Cardiac fibroblast (primary cell): ENCODE data around the gene SLIT3.
A peak's percentile ranks its signal among the peaks of the same experiment; 100 is the strongest.

Experiments used
- DNase-seq, 2 donors: peaks; one replicate each; pipeline versions ENCODE4 v3.0.0 to v3.0.0-alpha.2; 2010; ENCODE audit warnings: low read depth in 2 of 2
- H3K4me3 ChIP-seq, 2 donors: replicated peaks in 1 of 2; 1 replicate in 1 of 2; 2 replicates in 1 of 2; pipeline ENCODE4 v1.5.1; 2011; ENCODE audit warnings: low read depth in 2 of 2, low read length in 2 of 2, mild to moderate bottlenecking in 2 of 2, moderate library complexity in 1 of 2
- TF ChIP-seq, protein P1 (sequence below): IDR thresholded peaks from one replicate; pipeline ENCODE4 v1.5.1; 2011; ENCODE audit warnings: low read depth, mild to moderate bottlenecking, low read length, inconsistent platforms

Gene SLIT3

DNA sequence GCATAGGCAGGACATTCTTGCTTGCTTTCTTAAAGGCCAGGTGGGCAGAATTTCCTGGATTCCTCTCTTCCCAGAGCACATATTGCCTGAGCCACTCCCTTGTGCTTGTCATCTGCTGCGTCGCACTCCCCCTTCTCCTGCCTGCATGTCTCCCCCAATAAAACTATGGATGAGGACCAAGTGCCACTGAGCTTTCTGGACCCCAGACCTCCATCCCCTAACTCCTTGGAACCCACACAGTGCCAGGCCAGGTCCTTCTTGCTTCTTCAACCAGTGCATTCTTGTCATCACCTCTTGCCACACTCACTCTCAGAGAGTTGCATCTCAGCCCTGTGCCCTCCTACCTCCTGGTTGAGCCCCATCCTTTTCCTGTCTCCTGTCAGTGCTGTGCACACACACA, 563.9 kb downstream of the SLIT3 start:
- DNase-seq = no peak
- H3K4me3 ChIP-seq = no peak overlapping the region
- TF ChIP-seq, protein P1, sequence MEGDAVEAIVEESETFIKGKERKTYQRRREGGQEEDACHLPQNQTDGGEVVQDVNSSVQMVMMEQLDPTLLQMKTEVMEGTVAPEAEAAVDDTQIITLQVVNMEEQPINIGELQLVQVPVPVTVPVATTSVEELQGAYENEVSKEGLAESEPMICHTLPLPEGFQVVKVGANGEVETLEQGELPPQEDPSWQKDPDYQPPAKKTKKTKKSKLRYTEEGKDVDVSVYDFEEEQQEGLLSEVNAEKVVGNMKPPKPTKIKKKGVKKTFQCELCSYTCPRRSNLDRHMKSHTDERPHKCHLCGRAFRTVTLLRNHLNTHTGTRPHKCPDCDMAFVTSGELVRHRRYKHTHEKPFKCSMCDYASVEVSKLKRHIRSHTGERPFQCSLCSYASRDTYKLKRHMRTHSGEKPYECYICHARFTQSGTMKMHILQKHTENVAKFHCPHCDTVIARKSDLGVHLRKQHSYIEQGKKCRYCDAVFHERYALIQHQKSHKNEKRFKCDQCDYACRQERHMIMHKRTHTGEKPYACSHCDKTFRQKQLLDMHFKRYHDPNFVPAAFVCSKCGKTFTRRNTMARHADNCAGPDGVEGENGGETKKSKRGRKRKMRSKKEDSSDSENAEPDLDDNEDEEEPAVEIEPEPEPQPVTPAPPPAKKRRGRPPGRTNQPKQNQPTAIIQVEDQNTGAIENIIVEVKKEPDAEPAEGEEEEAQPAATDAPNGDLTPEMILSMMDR = no peak

DNA sequence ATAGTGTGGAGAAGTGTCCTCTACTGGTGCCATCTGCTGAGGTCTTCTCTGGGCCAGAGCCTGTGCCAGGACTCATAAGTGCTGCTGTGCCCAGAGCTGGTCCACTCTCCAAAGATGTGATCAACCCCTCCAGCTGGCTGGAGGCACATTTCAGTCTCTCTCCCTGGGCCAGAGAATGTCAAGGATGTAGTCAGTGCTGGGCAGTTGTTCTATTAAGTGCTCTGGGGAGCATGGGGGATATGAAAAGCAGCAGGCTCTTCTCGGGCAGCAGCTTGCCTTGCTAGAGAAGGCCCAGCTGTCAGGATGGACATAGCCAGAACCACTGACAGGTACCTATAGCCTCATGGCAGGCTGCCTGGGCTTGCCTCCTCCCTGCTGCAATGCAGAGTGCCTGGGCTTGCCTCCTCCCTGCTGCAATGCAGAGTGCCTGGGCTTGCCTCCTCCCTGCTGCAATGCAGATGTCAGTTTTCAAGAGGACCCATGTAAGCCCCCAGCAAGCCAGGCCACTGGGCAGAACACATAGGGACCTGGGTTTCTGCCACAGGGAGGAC, 564.6 kb downstream of the SLIT3 start:
- DNase-seq = no peak
- H3K4me3 ChIP-seq = no peak overlapping the region
- TF ChIP-seq, protein P1 = no peak

DNA sequence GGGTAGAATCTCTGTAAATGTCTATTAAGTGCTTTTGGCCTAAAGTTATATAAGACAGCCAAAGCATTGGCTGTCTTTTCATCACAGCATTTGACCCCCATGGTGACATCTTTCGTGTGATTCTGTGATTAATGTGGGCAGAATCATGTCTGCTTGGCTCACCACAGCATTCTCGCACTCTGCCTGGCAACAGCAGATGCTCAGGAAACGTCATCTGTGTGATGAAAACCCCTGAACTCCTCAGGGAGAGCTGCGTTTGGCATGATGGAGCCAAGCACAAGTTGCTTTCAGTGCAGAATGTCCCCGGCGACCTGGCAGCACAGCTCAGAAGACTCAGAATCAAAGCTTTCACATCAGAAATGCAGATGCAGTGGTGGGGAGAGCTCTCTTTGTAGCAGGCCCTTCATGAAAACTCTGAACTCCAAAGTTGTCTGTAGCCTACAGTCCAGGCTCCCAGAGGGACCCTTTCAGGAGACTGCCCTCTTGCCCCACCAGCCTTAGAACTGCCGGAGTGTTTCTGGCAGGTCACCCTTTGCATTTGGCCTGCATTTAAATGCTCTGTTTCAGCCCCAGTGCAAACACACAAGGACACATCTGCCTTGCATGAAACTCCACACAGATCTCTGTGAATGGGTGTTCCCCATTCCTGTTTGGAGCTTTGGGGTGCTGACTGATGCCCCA, 566.2 kb downstream of the SLIT3 start:
- TF ChIP-seq, protein P1 = no peak
- no peak overlapping the region for H3K4me3 ChIP-seq
- peak; percentile 62 to 75 for DNase-seq

DNA sequence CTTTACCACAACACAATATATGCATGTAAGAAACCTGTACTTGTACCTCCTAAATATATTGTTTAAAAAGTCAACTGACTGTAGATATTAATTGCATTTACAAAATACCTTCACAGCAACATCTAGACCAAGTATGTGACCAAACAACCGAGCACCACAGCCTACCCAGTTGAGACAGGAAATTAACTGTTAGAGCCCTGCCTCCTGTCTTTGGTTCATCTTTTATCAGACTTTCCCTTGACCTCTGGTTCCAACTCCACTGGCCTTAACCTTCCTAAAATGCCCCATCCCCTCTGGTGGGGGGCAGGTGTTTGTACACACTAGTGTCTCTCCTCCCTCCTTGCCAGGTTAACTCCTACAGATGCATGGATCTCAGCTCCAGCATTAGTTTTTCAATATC, 566.8 kb downstream of the SLIT3 start:
- TF ChIP-seq, protein P1 = no peak
- no peak overlapping the region for H3K4me3 ChIP-seq
- no peak for DNase-seq

DNA sequence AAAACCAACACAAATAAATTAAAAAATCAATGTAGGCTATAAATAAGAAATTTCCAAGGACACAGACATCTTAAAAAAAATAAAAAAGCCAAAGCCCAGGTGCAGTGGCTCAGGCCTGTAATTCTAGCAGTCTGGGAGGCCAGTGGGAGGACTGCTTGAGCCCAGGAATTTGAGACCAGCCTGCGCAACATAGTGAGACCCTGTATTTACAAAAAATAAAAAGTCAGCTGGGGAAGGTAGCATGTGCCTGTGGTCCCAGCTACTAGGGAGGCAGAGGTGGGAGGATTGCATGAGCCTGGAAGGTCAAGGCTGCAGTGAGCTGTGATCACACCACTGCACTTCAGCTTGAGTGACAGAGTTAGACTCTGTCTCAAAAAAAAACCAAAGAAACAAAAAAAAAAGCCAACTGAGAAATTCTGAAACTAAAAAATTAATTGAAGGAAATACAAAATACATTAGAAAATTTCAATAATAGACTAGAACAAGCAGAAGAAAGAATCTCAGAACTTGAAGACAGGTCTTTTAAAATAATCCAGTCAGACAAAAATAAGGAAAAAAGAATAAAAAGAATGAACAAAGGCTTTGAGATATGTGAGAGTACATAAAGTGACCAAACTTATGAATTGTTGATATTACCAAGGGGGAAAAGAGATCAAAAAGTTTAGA, 572.3 kb downstream of the SLIT3 start:
- H3K4me3 ChIP-seq = no peak overlapping the region
- no peak for DNase-seq
- TF ChIP-seq, protein P1 = no peak

DNA sequence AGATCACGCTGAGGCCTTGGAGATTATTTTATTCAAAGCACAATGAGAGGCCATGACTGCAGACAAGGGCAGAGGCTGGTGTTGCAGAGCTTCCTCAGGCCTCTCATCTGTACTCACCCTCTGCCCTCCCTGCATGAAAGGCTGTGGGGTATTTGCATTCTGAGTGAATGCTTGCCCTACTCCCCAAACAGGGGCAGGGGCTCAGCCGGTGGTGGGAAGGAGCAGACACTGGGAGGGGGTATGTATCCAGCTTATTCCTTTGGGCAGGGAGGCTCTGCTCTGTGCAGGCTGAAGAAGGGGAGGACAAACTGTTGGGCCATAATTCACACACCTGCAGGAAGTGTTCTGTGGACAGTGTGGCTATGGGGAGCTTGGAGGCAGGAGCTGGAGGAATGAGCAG, 573.4 kb downstream of the SLIT3 start:
- no peak for DNase-seq
- TF ChIP-seq, protein P1 = no peak
- no peak overlapping the region for H3K4me3 ChIP-seq
